H9 (cell line): ENCODE results near the gene COL5A3. TPM values are rescaled to one million over a fixed set of nuclear protein-coding genes. Genes with fewer than 3 reads are reported as not detected.

Experiments
- DNase-seq: peaks from one replicate; pipeline ENCODE4 v3.0.0-alpha.2; 2017
- H2AFZ ChIP-seq: one replicate; pipeline ENCODE4 v1.6.1; 2013; ENCODE audit warnings: mild to moderate bottlenecking, low read length, control low read depth, moderate library complexity
- H2AK5ac ChIP-seq: 2 replicates; pipeline ENCODE4 v1.6.1; 2013; ENCODE audit warnings: low read length, control low read depth, mixed read lengths; ENCODE audit not compliant: insufficient read length
- H2BK120ac ChIP-seq: one replicate; pipeline ENCODE4 v1.6.1; 2013; ENCODE audit warnings: low read depth, mild to moderate bottlenecking, low read length, control low read depth, inconsistent platforms; ENCODE audit not compliant: poor library complexity, severe bottlenecking
- H2BK12ac ChIP-seq: 2 replicates; pipeline ENCODE4 v1.6.1; 2013; ENCODE audit warnings: low read length, control low read depth, mixed read lengths, low read depth; ENCODE audit not compliant: insufficient read length
- H2BK15ac ChIP-seq: 2 replicates; pipeline ENCODE4 v1.6.1; 2013; ENCODE audit warnings: low read depth, low read length, control low read depth
- H2BK20ac ChIP-seq: one replicate; pipeline ENCODE4 v1.6.1; 2013; ENCODE audit warnings: low read depth, mild to moderate bottlenecking, low read length, control low read depth, inconsistent platforms; ENCODE audit not compliant: poor library complexity, severe bottlenecking
- H2BK5ac ChIP-seq: 2 replicates; pipeline ENCODE4 v1.6.1; 2013; ENCODE audit warnings: low read length, control low read depth, mixed read lengths; ENCODE audit not compliant: insufficient read length
- H3K14ac ChIP-seq: 2 replicates; pipeline ENCODE4 v1.6.1; 2013; ENCODE audit warnings: low read length, control low read depth; ENCODE audit not compliant: insufficient read depth
- H3K18ac ChIP-seq: 2 replicates; pipeline ENCODE4 v1.6.1; 2013; ENCODE audit warnings: low read depth, mild to moderate bottlenecking, mixed read lengths, low read length, control low read depth; ENCODE audit not compliant: insufficient read length
- H3K23ac ChIP-seq: 2 replicates; pipeline ENCODE4 v1.6.1; 2013; ENCODE audit warnings: low read length, control low read depth, mixed read lengths, low read depth; ENCODE audit not compliant: insufficient read length
- H3K23me2 ChIP-seq: 2 replicates; pipeline ENCODE4 v1.6.1; 2013; ENCODE audit warnings: low read depth, mild to moderate bottlenecking, mixed read lengths, low read length, control low read depth; ENCODE audit not compliant: insufficient read length, poor library complexity, severe bottlenecking
- H3K27ac ChIP-seq: 2 replicates; pipeline ENCODE4 v1.5.1; 2013; ENCODE audit warnings: low read length, control low read depth, mixed read lengths, low read depth; ENCODE audit not compliant: insufficient read length
- H3K27me3 ChIP-seq: 2 replicates; pipeline ENCODE4 v1.6.1; 2013; ENCODE audit warnings: low read length, control low read depth, inconsistent platforms; ENCODE audit not compliant: insufficient read depth
- H3K4ac ChIP-seq: 2 replicates; pipeline ENCODE4 v1.6.1; 2013; ENCODE audit warnings: low read depth, mild to moderate bottlenecking, control low read depth, inconsistent platforms, low read length, moderate library complexity
- H3K4me1 ChIP-seq: 2 replicates; pipeline ENCODE4 v1.6.1; 2013; ENCODE audit warnings: low read length, control low read depth, inconsistent platforms; ENCODE audit not compliant: insufficient read depth
- H3K4me2 ChIP-seq: 2 replicates; pipeline ENCODE4 v1.6.1; 2013; ENCODE audit warnings: low read length, control low read depth, mixed read lengths; ENCODE audit not compliant: insufficient read length, insufficient read depth
- H3K56ac ChIP-seq: 2 replicates; pipeline ENCODE4 v1.6.1; 2013; ENCODE audit warnings: low read depth, mild to moderate bottlenecking, mixed read lengths, low read length, control low read depth; ENCODE audit not compliant: insufficient read length
- H3K79me1 ChIP-seq: 2 replicates; pipeline ENCODE4 v1.6.1; 2013; ENCODE audit warnings: low read depth, mild to moderate bottlenecking, moderate library complexity, low read length, control low read depth, inconsistent platforms; ENCODE audit not compliant: insufficient read depth, poor library complexity, severe bottlenecking
- H3K79me2 ChIP-seq: 2 replicates; pipeline ENCODE4 v1.6.1; 2013; ENCODE audit warnings: low read length, control low read depth, inconsistent platforms; ENCODE audit not compliant: insufficient read depth
- H3K9ac ChIP-seq: 2 replicates; pipeline ENCODE4 v1.6.1; 2013; ENCODE audit warnings: low read length, control low read depth, mixed read lengths; ENCODE audit not compliant: insufficient read length; ENCODE audit errors: extremely low read depth
- H3K9me3 ChIP-seq: one replicate; pipeline ENCODE4 v1.6.1; 2013; ENCODE audit warnings: low read depth, low read length, inconsistent platforms; ENCODE audit not compliant: control insufficient read depth
- H3T11ph ChIP-seq: one replicate; pipeline ENCODE4 v1.6.1; 2013; ENCODE audit warnings: mild to moderate bottlenecking, low read length, control low read depth, inconsistent platforms
- H4K20me1 ChIP-seq: one replicate; pipeline ENCODE4 v1.6.1; 2013; ENCODE audit not compliant: control insufficient read depth, insufficient read length, insufficient read depth
- H4K5ac ChIP-seq: 2 replicates; pipeline ENCODE4 v1.6.1; 2013; ENCODE audit warnings: low read depth, mild to moderate bottlenecking, mixed read lengths, low read length, control low read depth; ENCODE audit not compliant: insufficient read length
- H4K8ac ChIP-seq: replicated peaks from 2 replicates; pipeline ENCODE4 v1.6.1; 2013; ENCODE audit warnings: low read length, control low read depth, mixed read lengths, low read depth; ENCODE audit not compliant: insufficient read length
- H4K91ac ChIP-seq: 2 replicates; pipeline ENCODE4 v1.6.1; 2013; ENCODE audit warnings: low read depth, mild to moderate bottlenecking, moderate library complexity, mixed read lengths, low read length, control low read depth; ENCODE audit not compliant: insufficient read length
- H3K27ac Mint-ChIP-seq, 3 experiments: 2 replicates in 2 of 3; 3 replicates in 1 of 3; pipeline ENCODE4 v1.8.0; 2020 to 2021; ENCODE audit warnings: mixed read lengths in 3 of 3, mild to moderate bottlenecking in 1 of 3, moderate library complexity in 1 of 3
- H3K27me3 Mint-ChIP-seq: 2 replicates; pipeline ENCODE4 v1.8.0; 2021; ENCODE audit warnings: low read depth, mild to moderate bottlenecking, moderate library complexity, mixed read lengths
- H3K36me3 Mint-ChIP-seq, 3 experiments: 2 replicates in 2 of 3; 3 replicates in 1 of 3; pipeline ENCODE4 v1.8.0; 2020 to 2021; ENCODE audit warnings: low read depth in 3 of 3, mixed read lengths in 3 of 3; ENCODE audit not compliant: insufficient read depth in 1 of 3
- H3K4me1 Mint-ChIP-seq, 2 experiments: 2 replicates each; pipeline ENCODE4 v1.8.0; 2020; ENCODE audit warnings: mixed read lengths in 2 of 2
- H3K4me3 Mint-ChIP-seq, 2 experiments: 2 replicates in 1 of 2; 3 replicates in 1 of 2; pipeline ENCODE4 v1.8.0; 2020 to 2021; ENCODE audit warnings: mild to moderate bottlenecking in 2 of 2, mixed read lengths in 2 of 2, moderate library complexity in 1 of 2
- H3K9me3 Mint-ChIP-seq, 2 experiments: 2 replicates in 1 of 2; 3 replicates in 1 of 2; pipeline ENCODE4 v1.8.0; 2020; ENCODE audit warnings: mild to moderate bottlenecking in 2 of 2, mixed read lengths in 2 of 2, moderate library complexity in 1 of 2
- WGBS: extraction: QIAGEN DNeasy Blood & Tissue Kit; methylation state at CpG from one replicate; pipeline ENCODE4 v1.1.7; 2013; ENCODE audit warnings: missing lambda C conversion rate, low lambda C conversion rate, mixed read lengths; ENCODE audit not compliant: insufficient read length; ENCODE audit errors: extremely low coverage; 5-methylcytosine and 5-hydroxymethylcytosine counted together
- total RNA-seq: library from RNA; stranded (reverse); gene quantifications from 2 replicates; pipeline ENCODE4 v1.2.1, GENCODE V29; 2021
- TF ChIP-seq, protein P1 (sequence below): fragments of 200-600 bp; sonication (generic); conservative IDR thresholded peaks from 3 replicates; pipeline ENCODE4 v1.8.0; 2021; ENCODE audit warnings: antibody characterized with exemption, mild to moderate bottlenecking

COL5A3 gene
- total RNA-seq, 1 experiment from 2014 or later, result 0.72 TPM

DNA sequence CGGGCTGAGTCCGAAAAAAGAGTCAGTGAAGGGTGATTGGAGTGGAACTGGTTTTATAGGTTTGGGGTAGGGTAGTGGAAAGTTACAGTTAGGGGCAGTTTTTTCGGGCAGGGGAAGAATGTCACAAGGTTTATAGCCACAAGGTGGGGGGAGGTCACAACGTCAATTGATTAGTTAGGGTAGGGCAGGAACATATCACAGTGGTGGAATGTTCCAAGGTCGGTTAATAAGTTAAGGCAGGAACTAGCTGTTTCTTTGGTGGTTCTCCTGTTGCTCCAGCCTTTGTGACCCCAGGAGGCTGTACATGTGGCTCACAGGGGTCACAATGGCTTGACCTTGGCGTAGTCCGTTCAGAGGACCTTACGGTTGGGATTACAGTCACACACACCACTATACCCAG lies 23.3 kb upstream of the COL5A3 start:
- H3K79me1 ChIP-seq, result no peaks in the 10 kb centered on the region
- H4K8ac ChIP-seq, result no peak overlapping the region
- no peak overlapping the region for H3T11ph ChIP-seq
- H2AK5ac ChIP-seq, result no peak overlapping the region
- Mint-ChIP-seq H3K4me1 (peaks cover 6 to 13% of the 10 kb centered on the region in 2 experiments; a peak in 3 of 4 replicates), H3K27ac (0 out of 7 replicates have a peak overlapping the region, but pooled peaks of 1 of the 3 experiments have one; percentile 10), H3K9me3 (no peaks in the 10 kb centered on the region), H3K27me3 (peaks cover 60% of the 10 kb centered on the region), H3K36me3 (no peaks in the 10 kb centered on the region), H3K4me3 (peak overlapping the region in 1 of 2 experiments; percentile 19; a peak in 1 of 5 replicates)
- no peak for DNase-seq
- H3K9me3 ChIP-seq, result no peaks in the 10 kb centered on the region
- H2BK20ac ChIP-seq, result no peak overlapping the region
- H3K4me2 ChIP-seq, result no peak overlapping the region
- H4K5ac ChIP-seq, result no peak overlapping the region
- H3K56ac ChIP-seq, result no peak overlapping the region
- H2BK120ac ChIP-seq, result no peak overlapping the region
- H3K4me1 ChIP-seq, result no peaks in the 10 kb centered on the region
- no peak overlapping the region for H2BK5ac ChIP-seq
- H2AFZ ChIP-seq, result no peak overlapping the region
- no peak overlapping the region for H3K4ac ChIP-seq
- no peak overlapping the region for H3K9ac ChIP-seq
- H3K14ac ChIP-seq, result no peak overlapping the region
- no peak overlapping the region for H3K23ac ChIP-seq
- no peaks in the 10 kb centered on the region for H4K20me1 ChIP-seq
- TF ChIP-seq, protein P1, sequence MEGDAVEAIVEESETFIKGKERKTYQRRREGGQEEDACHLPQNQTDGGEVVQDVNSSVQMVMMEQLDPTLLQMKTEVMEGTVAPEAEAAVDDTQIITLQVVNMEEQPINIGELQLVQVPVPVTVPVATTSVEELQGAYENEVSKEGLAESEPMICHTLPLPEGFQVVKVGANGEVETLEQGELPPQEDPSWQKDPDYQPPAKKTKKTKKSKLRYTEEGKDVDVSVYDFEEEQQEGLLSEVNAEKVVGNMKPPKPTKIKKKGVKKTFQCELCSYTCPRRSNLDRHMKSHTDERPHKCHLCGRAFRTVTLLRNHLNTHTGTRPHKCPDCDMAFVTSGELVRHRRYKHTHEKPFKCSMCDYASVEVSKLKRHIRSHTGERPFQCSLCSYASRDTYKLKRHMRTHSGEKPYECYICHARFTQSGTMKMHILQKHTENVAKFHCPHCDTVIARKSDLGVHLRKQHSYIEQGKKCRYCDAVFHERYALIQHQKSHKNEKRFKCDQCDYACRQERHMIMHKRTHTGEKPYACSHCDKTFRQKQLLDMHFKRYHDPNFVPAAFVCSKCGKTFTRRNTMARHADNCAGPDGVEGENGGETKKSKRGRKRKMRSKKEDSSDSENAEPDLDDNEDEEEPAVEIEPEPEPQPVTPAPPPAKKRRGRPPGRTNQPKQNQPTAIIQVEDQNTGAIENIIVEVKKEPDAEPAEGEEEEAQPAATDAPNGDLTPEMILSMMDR, result no peak
- H3K27ac ChIP-seq, result no peak overlapping the region
- 100% methylated on average over 1 of the region's 8 CpGs for WGBS
- no peak overlapping the region for H4K91ac ChIP-seq
- H3K18ac ChIP-seq, result no peak overlapping the region
- no peaks in the 10 kb centered on the region for H3K23me2 ChIP-seq
- no peaks in the 10 kb centered on the region for H3K79me2 ChIP-seq
- H2BK12ac ChIP-seq, result no peak overlapping the region
- no peaks in the 10 kb centered on the region for H3K27me3 ChIP-seq
- no peak overlapping the region for H2BK15ac ChIP-seq
